HFF-Myc (cell line): ENCODE measurements around the gene NUMB.
"Not testable (repeated sequence)": the region's sequence is repeated elsewhere in the genome, so short reads cannot be mapped to it uniquely, and the experiment has no call there.

Experiments
- DNase-seq: peaks from one replicate; pipeline ENCODE4 v3.0.0-alpha.2; 2011; ENCODE audit warnings: low read depth; ENCODE audit errors: extremely low read depth
- H3K4me3 ChIP-seq: replicated peaks from 2 replicates; pipeline ENCODE4 v1.5.1; 2011; ENCODE audit warnings: low read depth, mild to moderate bottlenecking, control low read depth, low read length
- TF ChIP-seq, protein P1 (sequence below): IDR thresholded peaks from 2 replicates; pipeline ENCODE4 v1.5.1; 2012; ENCODE audit warnings: mild to moderate bottlenecking, low read depth, low read length, control low read depth; ENCODE audit errors: missing control alignments

Gene NUMB

DNA sequence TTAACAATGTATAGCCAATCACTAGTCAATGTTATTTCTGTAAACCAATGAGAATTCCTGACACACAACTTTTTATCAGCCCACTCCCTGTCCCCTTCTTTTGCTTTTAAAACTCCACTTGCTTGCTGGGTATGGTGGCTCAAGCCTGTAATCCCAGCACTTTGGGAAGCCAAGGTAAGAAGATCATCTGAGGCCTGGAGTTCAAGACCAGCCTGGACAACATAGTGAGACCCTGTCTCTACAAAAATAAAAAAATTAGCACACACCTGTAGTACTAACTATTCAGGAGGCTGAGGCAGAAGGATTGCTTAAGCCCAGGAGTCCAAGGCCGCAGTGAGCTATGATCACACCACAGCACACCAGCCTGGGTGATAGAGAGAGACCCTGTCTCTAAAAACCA lies 133.3 kb downstream of the NUMB start:
- TF ChIP-seq, protein P1, sequence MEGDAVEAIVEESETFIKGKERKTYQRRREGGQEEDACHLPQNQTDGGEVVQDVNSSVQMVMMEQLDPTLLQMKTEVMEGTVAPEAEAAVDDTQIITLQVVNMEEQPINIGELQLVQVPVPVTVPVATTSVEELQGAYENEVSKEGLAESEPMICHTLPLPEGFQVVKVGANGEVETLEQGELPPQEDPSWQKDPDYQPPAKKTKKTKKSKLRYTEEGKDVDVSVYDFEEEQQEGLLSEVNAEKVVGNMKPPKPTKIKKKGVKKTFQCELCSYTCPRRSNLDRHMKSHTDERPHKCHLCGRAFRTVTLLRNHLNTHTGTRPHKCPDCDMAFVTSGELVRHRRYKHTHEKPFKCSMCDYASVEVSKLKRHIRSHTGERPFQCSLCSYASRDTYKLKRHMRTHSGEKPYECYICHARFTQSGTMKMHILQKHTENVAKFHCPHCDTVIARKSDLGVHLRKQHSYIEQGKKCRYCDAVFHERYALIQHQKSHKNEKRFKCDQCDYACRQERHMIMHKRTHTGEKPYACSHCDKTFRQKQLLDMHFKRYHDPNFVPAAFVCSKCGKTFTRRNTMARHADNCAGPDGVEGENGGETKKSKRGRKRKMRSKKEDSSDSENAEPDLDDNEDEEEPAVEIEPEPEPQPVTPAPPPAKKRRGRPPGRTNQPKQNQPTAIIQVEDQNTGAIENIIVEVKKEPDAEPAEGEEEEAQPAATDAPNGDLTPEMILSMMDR, result no peak
- no peak for DNase-seq
- H3K4me3 ChIP-seq, result no peak overlapping the region

DNA sequence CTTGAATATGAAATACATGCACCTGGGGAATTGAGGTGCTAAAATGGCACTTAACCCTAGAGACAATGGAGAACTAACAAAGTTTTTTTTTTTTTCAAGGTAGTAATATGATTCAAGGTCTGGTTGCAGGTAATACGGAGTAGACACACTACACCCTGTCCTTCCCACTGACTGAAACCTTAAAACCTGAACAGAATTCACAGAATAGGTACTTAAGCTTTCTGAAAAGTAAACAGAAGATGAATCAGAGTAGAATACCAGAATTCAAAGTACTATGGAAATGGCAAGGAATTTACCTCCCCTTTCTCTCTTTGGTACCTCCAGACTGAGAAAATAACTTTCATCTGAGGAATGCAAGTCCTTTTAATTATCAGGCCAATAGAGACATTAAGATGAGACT lies 133.8 kb downstream of the NUMB start:
- no peak for DNase-seq

DNA sequence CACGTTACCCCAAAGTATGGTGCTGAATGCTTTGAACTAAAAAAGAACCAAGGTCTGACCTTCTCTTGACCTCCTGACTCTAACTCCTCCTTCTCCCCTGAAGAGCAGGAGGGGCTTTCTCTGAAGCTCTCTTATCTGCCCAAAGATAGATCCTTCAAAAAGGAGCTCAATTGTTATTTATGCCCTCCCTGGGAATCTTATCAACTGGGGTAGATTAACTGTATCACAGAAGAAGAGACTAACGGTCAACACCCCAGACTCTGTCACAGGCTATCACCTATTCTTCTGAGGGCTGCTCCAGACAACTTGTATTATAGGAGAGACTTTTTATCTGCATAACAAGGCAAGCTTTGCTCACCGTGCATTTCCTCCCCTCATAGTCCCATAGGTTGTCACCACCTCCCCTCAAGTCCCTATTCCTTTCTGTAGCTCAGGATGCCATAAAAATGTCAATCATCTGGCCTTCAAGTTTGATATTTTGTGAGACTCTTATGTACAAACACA lies 134.4 kb downstream of the NUMB start:
- TF ChIP-seq, protein P1, result no peak
- DNase-seq, result no peak
- no peak overlapping the region for H3K4me3 ChIP-seq

More for the DNA sequence above, 133.8 kb downstream of the NUMB start:
- no peak overlapping the region for H3K4me3 ChIP-seq
- TF ChIP-seq, protein P1, result no peak

DNA sequence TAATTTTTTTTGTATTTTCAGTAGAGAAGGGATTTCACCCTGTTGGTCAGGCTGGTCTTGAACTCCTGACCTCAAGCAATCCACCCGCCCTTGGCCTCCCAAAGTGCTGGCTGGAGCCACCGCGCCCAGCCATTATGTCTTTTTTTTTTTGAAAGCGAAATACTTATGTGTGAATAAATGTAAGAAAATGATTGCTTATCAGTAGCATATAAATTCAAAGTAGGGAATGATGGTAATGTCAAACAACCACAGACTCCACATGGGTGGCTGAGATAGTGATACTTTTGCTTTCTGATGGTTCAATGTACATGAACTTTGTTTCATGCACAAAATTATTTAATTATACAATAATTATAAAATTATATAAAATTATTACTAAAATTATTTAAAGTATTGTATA lies 145.2 kb downstream of the NUMB start:
- H3K4me3 ChIP-seq, result no peak overlapping the region
- no peak for DNase-seq
- TF ChIP-seq, protein P1, result no peak

DNA sequence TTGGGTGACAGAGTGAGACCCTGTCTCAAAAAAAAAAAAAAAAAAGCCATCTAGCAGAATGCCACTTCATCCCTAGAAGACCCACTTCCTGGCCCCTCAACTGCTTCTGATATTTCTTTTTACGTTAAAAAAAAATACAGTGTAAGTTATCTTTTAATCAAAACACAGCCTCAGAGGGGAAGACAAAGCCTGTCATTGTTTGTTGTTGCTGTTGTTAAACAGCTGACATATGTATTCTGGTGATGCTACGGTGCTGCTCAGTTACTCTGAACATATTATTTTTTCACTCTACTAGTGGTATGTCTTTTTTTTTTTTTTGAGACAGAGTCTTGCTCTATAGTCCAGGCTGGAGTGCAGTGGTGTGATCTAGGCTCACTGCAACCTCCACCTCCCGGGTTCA lies 145.7 kb downstream of the NUMB start:
- H3K4me3 ChIP-seq, result no peak overlapping the region
- DNase-seq, result no peak
- TF ChIP-seq, protein P1, result no peak

DNA sequence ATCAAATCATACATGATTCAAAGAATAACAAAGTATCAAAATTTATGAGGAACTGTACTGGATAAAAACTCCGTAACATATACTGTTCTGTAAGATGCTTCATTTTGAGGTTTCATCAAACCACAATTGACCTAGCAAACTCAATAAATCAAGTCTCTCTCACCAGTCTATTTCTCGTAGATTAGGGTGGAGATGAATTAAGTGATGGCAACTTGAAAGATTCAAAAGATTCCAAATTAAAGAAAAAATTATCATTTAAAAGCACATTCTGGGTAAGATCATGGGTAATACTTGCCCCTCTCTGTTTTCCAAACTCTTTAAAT lies 146.7 kb downstream of the NUMB start:
- no peak for DNase-seq
- TF ChIP-seq, protein P1, result no peak
- H3K4me3 ChIP-seq, result no peak overlapping the region

DNA sequence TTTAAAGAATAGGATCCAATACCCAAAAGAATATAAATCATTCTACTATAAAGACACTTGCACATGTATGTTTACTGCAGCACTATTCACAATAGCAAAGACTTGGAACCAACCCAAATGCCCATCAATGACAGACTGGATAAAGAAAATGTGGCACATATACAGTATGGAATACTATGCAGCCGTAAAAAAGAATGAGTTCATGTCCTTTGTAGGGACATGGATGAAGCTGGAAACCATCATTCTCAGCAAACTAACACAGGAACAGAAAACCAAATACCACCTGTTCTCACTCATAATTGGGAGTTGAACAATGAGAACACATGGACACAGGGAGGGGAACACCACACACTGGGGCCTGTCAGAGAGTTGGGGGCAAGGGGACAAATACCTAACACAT lies 149.1 kb downstream of the NUMB start:
- DNase-seq, H3K4me3 ChIP-seq: not testable (repeated sequence)
